Stimulated activated CD8-positive, alpha-beta memory T cell treated with anti-CD3 and anti-CD28 coated beads, Interleukin-7, amount 100 ng/mL, for 4 hours (primary cell): ENCODE data around the gene TECPR1.
A peak's percentile ranks its signal among the peaks of the same experiment; 100 is the strongest.

Experiments used
- DNase-seq, 2 donors: peaks; one replicate each; pipeline ENCODE4 v3.0.0-alpha.2; 2020; ENCODE audit warnings: low read depth in 2 of 2

Gene TECPR1

DNA sequence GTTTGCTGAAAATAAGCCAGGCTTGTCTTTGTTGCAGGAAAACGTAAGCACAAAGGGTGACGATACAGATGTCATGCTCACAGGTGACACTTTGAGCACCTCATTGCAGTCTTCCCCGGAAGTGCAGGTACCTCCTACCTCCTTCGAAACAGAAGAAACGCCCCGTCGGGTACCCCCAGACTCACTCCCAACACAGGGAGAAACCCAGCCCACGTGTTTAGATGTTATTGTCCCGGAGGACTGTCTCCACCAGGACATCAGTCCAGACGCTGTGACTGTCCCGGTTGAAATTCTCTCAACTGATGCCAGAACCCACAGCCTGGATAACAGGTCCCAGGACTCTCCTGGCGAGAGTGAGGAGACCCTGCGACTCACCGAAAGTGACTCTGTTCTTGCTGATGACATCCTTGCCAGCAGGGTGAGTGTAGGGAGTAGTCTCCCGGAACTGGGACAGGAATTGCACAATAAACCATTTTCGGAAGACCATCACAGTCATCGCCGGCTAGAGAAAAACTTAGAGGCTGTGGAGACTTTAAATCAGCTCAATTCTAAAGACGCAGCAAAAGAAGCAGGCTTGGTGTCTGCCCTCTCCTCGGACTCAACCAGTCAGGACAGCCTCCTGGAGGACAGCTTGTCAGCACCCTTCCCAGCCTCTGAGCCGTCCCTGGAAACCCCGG, 59.1 kb downstream of the TECPR1 start:
- DNase-seq, result no peak

- no peak for DNase-seq
Measured at GRCh38 chr7:98191668-98192431, 60.2 kb downstream of the TECPR1 start.

GRCh38 chr7:98189559-98189958, 62.5 kb downstream of the TECPR1 start:
- no peak for DNase-seq

DNA sequence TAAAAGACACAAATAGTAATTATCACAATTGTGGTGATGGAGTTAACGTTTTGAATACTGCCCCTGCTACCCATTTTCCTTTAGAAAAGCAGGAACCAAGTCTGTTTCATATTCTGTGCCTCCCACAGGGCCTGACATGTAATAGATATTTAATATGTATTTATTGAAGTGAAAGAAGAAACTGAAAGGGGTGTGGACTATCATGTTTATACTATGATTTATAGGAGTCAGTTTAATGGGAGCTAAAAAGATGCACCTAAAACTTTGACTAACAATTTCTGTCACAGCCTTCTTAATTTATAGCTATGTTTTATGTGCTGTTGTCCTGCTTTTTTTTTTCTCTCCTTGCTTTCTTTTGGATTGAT, 64.9 kb downstream of the TECPR1 start:
- DNase-seq, result no peak

GRCh38 chr7:98186452-98187137, 65.4 kb downstream of the TECPR1 start:
- no peak for DNase-seq

- no peak for DNase-seq
Measured at GRCh38 chr7:98185101-98185500, 66.9 kb downstream of the TECPR1 start.

- DNase-seq, result no peak
Measured at GRCh38 chr7:98180751-98181150, 71.3 kb downstream of the TECPR1 start.

DNA sequence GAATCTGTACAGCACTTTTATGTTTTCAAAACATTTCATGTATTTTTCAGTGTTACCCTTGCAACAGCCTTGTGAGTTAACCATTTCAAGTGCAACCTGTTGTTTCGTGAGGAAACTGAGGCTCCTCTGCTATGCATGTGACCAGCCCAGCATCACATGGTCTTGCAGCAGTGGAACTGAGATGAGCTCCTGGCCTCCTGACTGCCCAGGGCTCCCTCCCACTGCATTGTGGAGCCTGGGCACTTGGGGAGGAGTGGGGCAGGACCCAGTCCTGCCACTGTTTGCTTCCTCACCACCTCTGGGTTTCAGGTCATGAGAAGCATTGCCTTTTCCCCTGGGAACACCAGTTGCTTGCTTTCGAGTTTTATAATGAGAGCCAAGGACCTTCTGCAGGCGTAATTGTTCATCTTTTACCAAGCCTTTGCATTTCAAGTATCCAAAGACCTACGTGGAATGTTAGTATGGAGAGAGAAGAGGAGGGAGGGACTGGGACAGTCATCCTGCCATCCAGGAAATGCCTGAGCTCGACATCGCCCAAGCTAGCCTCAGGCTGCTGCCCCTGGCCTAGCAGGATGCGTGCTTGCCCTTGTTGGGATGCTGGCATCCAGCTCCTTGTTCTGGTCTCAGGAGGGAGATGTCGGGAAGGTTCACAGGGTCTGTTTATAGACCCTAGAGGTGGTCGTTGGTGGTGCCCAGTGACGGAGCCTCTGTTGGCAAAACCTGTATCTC, 73.1 kb downstream of the TECPR1 start:
- DNase-seq, result no peak

GRCh38 chr7:98178321-98178720, 73.7 kb downstream of the TECPR1 start:
- DNase-seq, result no peak

DNA sequence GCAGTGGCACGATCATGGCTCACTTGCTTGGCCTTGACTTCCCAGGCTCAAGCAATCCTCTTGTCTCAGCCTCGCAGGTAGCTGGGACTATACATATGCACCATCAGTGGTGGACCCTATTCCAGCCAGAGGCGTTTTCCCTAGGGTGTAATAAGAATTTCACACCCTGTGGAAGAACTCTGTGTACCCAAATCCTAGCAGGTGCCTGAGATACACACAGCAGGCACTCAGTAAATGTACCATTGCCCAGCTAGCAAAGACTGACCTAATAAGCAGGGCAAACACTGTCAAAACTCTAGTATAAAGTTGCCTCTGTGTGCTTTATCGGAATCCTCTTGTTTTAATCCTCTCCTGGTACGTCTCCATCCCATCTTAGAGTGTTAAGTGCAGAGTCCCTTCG, 74.5 kb downstream of the TECPR1 start:
- no peak for DNase-seq

- no peak for DNase-seq
Measured at GRCh38 chr7:98175260-98175940, 76.6 kb downstream of the TECPR1 start.

GRCh38 chr7:98174334-98175259, 77.4 kb downstream of the TECPR1 start:
- no peak for DNase-seq

DNA sequence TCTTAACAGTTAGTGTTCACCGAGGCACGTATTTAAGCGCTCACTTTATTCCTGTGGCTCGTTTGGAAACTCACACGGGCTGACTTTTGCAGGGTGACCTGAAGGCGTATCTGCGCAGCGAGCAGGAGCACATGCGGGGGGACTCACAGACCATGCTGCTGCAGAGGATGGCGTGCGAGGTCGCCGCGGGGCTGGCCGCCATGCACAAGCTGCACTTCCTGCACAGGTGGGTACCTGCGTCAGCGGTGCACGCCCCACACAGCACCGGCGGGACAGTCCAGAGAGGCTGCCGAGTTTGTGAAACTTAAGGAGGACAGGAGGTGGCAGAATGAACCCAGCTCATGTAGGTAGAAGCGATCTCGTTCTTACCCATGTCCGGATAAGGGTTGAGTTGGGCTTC, 80.6 kb downstream of the TECPR1 start:
- DNase-seq, result no peak

- DNase-seq, result no peak
Measured at GRCh38 chr7:98170966-98171365, 81.1 kb downstream of the TECPR1 start.

GRCh38 chr7:98168904-98169621, 83.0 kb downstream of the TECPR1 start:
- no peak for DNase-seq

DNA sequence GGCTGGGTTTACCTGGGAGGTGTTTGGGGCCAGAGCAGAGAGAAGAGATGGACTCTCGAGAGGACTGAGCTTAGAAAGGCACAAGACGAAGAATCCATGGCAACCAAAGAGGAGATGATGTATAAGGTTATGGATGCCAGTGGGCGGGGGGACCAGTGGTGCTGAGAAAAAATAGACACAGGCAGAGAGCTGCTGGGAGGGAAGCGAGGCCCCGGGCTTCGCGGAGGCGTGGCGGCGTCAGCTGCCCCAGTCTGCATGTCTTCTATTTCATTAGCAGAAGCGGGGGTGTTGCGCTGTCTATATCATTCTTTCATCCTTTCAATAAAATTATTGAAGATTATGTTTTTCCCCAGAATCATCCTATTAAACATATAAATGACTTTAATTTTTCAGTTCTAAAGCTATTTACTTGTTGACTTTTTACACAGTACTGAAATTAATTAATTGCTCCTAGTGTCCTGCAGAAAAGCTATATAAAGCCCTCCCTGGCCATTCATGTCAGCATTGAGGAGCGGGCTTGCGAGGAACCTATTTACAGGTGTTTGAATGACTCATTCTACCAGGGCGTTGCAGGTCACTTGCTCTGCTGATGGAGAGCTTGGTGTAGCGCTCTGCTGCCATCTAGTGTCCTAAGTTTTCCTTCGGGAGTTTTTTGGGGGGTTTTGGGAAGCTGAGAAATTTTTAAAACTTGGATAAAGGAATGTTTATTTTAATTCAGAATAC, 83.7 kb downstream of the TECPR1 start:
- peak; percentile 27 to 61 for DNase-seq

- DNase-seq, result no peak
Measured at GRCh38 chr7:98167653-98168052, 84.4 kb downstream of the TECPR1 start.

- DNase-seq, result no peak
Measured at GRCh38 chr7:98166668-98166970, 85.4 kb downstream of the TECPR1 start.
